HepG2 (cell line): ENCODE results near the gene PARP8. TPM values are rescaled to one million over a fixed set of nuclear protein-coding genes. Genes with fewer than 3 reads are reported as not detected.

Source experiments
- ATAC-seq: fragments of 200-7000 bp; cut with Tn5 transposase; 3 replicates; pipeline ENCODE4 v1.9.1; 2020; ENCODE audit warnings: mild to moderate bottlenecking, moderate library complexity
- BruUV-seq: library from RNA; stranded (reverse); fragments of 400-500 nt; replicated peaks from 2 replicates; lab custom pipeline; 2021; lab: Mats Ljungman, UMichigan
- CTCF ChIA-PET: fragments of 300-600 bp; formaldehyde crosslinking; extraction: SDS; loops from one replicate; lab custom pipeline; 2021; ENCODE audit warnings: low total read pairs, inconsistent platforms, low intra/inter-chr PET ratio; lab: Yijun Ruan, JAX
- POLR2A ChIA-PET: fragments of 350-600 bp; sonication (Branson Sonifier 250); formaldehyde crosslinking; loops from one replicate; lab custom pipeline; 2020; ENCODE audit warnings: antibody characterized with exemption, inconsistent platforms; lab: Yijun Ruan, JAX
- DNase-seq: peaks from one replicate; pipeline ENCODE4 v3.0.0-alpha.2; 2015; ENCODE audit warnings: low spot score
- FAIRE-seq: peaks from 3 replicates; lab custom pipeline; 2011; peaks lifted over from hg19 to GRCh38; lab: Jason Lieb, UNC
- H2AFZ ChIP-seq: one replicate; pipeline ENCODE4 v1.6.1; 2011; ENCODE audit warnings: low read length, inconsistent platforms
- H3K27ac ChIP-seq: fragments of 300-600 bp; 3 replicates; pipeline ENCODE4 v1.8.0; 2011; ENCODE audit warnings: mixed run types, mild to moderate bottlenecking, mixed read lengths, low read length, inconsistent platforms; ENCODE audit not compliant: insufficient read depth; ENCODE audit errors: extremely low read length
- H3K27me3 ChIP-seq, 2 experiments: fragments of 200-600 bp in 1 of 2; 2 replicates in 1 of 2; 3 replicates in 1 of 2; pipeline versions ENCODE4 v1.6.0 to v1.8.0; 2011; ENCODE audit warnings: low read length in 2 of 2, mild to moderate bottlenecking in 2 of 2, moderate library complexity in 2 of 2, inconsistent platforms in 1 of 2; ENCODE audit not compliant: insufficient read depth in 2 of 2, control insufficient read depth in 1 of 2
- H3K36me3 ChIP-seq, 2 experiments: fragments of 200-600 bp in 1 of 2; replicated peaks in 1 of 2; 2 replicates in 1 of 2; 3 replicates in 1 of 2; pipeline versions ENCODE4 v1.5.1 to v1.8.0; 2011; ENCODE audit warnings: low read length in 2 of 2, inconsistent platforms in 1 of 2; ENCODE audit not compliant: insufficient read depth in 2 of 2, control insufficient read depth in 1 of 2
- H3K4me1 ChIP-seq: 2 replicates; pipeline ENCODE4 v1.5.1; 2012; ENCODE audit warnings: low read length, inconsistent platforms; ENCODE audit not compliant: insufficient read depth
- H3K4me2 ChIP-seq: 2 replicates; pipeline ENCODE4 v1.6.0; 2011; ENCODE audit warnings: low read depth, low read length, inconsistent platforms
- H3K4me3 ChIP-seq, 3 experiments: fragments of 200-600 bp in 1 of 3; sonication (generic), shearing (Covaris generic) in 1 of 3; replicated peaks in 1 of 3; 2 replicates each; pipeline ENCODE4 v1.5.1; 2011 to 2016; ENCODE audit warnings: low read length in 3 of 3, inconsistent platforms in 2 of 3, low read depth in 2 of 3, mild to moderate bottlenecking in 2 of 3, control low read depth in 1 of 3, mixed read lengths in 1 of 3; ENCODE audit not compliant: insufficient read depth in 1 of 3
- H3K79me2 ChIP-seq: one replicate; pipeline ENCODE4 v1.6.1; 2011; ENCODE audit warnings: low read length, inconsistent platforms; ENCODE audit not compliant: insufficient read depth
- H3K9ac ChIP-seq: 2 replicates; pipeline ENCODE4 v1.6.0; 2011; ENCODE audit warnings: mild to moderate bottlenecking, low read depth, low read length, inconsistent platforms; ENCODE audit not compliant: insufficient read depth
- H3K9me3 ChIP-seq: 2 replicates; pipeline ENCODE4 v1.5.1; 2012; ENCODE audit warnings: mild to moderate bottlenecking, low read length
- H4K20me1 ChIP-seq: 2 replicates; pipeline ENCODE4 v1.6.0; 2011; ENCODE audit warnings: inconsistent platforms, mild to moderate bottlenecking, low read length, moderate library complexity; ENCODE audit not compliant: insufficient read depth
- DR1 ChIP-seq: sonication (generic); formaldehyde crosslinking; IDR thresholded peaks from 2 replicates; pipeline ENCODE4 v1.8.0; 2021; ENCODE audit warnings: mild to moderate bottlenecking, missing genetic modification reagents, inconsistent platforms
- GLI4 ChIP-seq: sonication (generic); formaldehyde crosslinking; IDR thresholded peaks from 2 replicates; pipeline ENCODE4 v1.5.1; 2020; ENCODE audit warnings: missing genetic modification reagents, mild to moderate bottlenecking, moderate library complexity, borderline replicate concordance
- LCORL ChIP-seq, 2 experiments: fragments of 450-650 bp in 1 of 2; sonication (generic) in 1 of 2; formaldehyde crosslinking in 1 of 2; IDR thresholded peaks; 2 replicates each; pipeline versions ENCODE4 v1.5.0 to v1.6.1; 2017 to 2020; ENCODE audit warnings: antibody characterized with exemption in 1 of 2, missing genetic modification reagents in 1 of 2
- NR3C1 ChIP-seq: sonication (generic); formaldehyde crosslinking; IDR thresholded peaks from 2 replicates; pipeline ENCODE4 v1.4.0; 2020; ENCODE audit warnings: missing genetic modification reagents
- SMC3 ChIP-seq: IDR thresholded peaks from 2 replicates; pipeline ENCODE4 v1.6.1; 2011; ENCODE audit warnings: low read length, improper control_type of control experiment
- ZFP36 ChIP-seq: fragments of 150-350 bp; IDR thresholded peaks from 2 replicates; pipeline ENCODE4 v1.6.1; 2018; ENCODE audit warnings: borderline replicate concordance, low read length, low read depth; ENCODE audit not compliant: partially characterized antibody
- ZNF20 ChIP-seq: sonication (generic); formaldehyde crosslinking; IDR thresholded peaks from 2 replicates; pipeline ENCODE4 v1.4.0; 2020; ENCODE audit warnings: mild to moderate bottlenecking, moderate library complexity, missing genetic modification reagents
- ZNF33B ChIP-seq: sonication (generic); formaldehyde crosslinking; IDR thresholded peaks from 2 replicates; pipeline ENCODE4 v1.5.1; 2020; ENCODE audit warnings: mild to moderate bottlenecking, missing genetic modification reagents
- ZNF367 ChIP-seq: sonication (generic); formaldehyde crosslinking; IDR thresholded peaks from 2 replicates; pipeline ENCODE4 v1.4.0; 2020; ENCODE audit warnings: missing genetic modification reagents, borderline replicate concordance
- ZNF451 ChIP-seq: sonication (generic); formaldehyde crosslinking; IDR thresholded peaks from 2 replicates; pipeline ENCODE4 v1.5.0; 2020; ENCODE audit warnings: mild to moderate bottlenecking, missing genetic modification reagents
- ZNF672 ChIP-seq: sonication (generic); formaldehyde crosslinking; IDR thresholded peaks from 2 replicates; pipeline ENCODE4 v1.8.1; 2022; ENCODE audit warnings: missing genetic modification reagents
- WGBS: methylation state at CpG from one replicate; pipeline ENCODE4 v1.1.6; 2017; ENCODE audit warnings: low lambda C conversion rate; 5-methylcytosine and 5-hydroxymethylcytosine counted together
- in situ Hi-C: cut with HindIII; loops from 2 replicates; pipeline ENCODE4 v1.10.0; 2017; ENCODE audit warnings: low pct_unique_long_range_greater_than_20kb; ENCODE audit not compliant: extremely low pct_ligation_motif_present
- intact Hi-C: fragments of 100-400 bp; cut with micrococcal nuclease; formaldehyde crosslinking; loops from one replicate; pipeline ENCODE4 v1.10.0; 2022; ENCODE audit not compliant: unreplicated experiment
- polyA plus RNA-seq, 8 experiments: library from polyadenylated mRNA; depleted of rRNA in 3 of 8; stranded (reverse) in 7 of 8; unstranded in 1 of 8; fragments of >200 nt; fragmentation: Illumina TruSeq in 4 of 8; extraction: Trizol in 4 of 8; gene quantifications; 2 replicates each; pipeline versions ENCODE4 v1.2.1 to v1.2.3, GENCODE V29; 2011 to 2016; ENCODE audit warnings: low read depth in 4 of 8, missing spikeins in 1 of 8, mixed read lengths in 1 of 8; ENCODE audit not compliant: insufficient read depth in 1 of 8
- total RNA-seq, 5 experiments: library from RNA; depleted of rRNA; stranded (reverse); fragments of >200 nt; fragmentation: Illumina TruSeq; extraction: Trizol; gene quantifications; 2 replicates each; pipeline ENCODE4 v1.2.3, GENCODE V29; 2016; ENCODE audit warnings: low read depth in 1 of 5
- TF ChIP-seq, protein P1 (sequence below): IDR thresholded peaks from 2 replicates; pipeline ENCODE4 v1.6.1; 2016
- TF ChIP-seq, protein P2 (sequence below): sonication (generic); formaldehyde crosslinking; IDR thresholded peaks from 2 replicates; pipeline ENCODE4 v1.9.0; 2021; ENCODE audit warnings: mild to moderate bottlenecking, missing genetic modification reagents

Gene PARP8
- total and polyA plus RNA-seq, 2 of the 13 experiments (the other 11 are each of a cell fraction or from before 2014, with no cell fraction given) = 0.11 to 0.29 TPM

DNA sequence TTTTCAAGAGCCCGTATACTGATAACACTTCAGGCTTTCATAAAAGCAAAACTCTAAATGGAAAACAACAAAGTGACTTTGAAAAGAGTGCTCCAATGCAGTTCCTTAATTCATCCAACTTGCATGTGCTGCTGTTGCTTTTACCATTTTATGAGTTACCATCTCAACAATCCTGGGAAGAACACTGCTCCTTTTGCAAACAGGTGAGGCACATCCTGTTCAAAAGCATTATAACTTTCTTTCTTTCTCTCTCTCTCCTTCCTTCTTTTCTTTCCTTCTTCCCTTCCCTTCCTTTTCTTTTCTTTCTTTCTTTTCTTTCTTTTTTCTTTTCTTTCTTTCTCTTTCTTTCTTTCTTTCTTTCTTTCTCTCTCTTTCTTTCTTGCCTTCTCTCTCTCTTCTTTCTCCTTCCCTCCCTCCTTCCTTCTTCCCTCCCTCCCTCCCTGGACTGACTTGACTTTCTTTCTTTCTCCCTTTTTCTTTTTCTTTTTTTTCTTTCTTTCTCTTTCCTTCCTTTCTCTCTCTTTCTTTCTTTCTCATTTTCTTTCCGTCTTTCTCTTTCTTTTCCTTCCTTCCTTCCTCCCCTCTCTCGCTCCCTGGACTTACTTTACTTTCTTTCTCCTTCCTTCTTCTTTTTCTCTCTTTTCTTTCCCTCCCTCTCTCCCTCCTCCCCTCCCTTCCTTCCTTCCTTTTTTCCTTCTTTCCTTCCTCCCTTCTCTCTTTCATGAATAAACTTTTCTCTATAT, 11.2 kb upstream of the PARP8 start:
- DNase-seq (no peak), ATAC-seq (no peak), FAIRE-seq (no peak)
- Histone ChIP-seq H2AFZ (no peak overlapping the region), H3K4me2 (no peak overlapping the region), H3K4me1 (no peaks in the 10 kb centered on the region), H3K27me3 (no peaks in the 10 kb centered on the region), H3K4me3 (no peak overlapping the region), H3K27ac (no peak overlapping the region), H3K79me2 (no peaks in the 10 kb centered on the region), H3K9me3 (no peaks in the 10 kb centered on the region), H4K20me1 (no peaks in the 10 kb centered on the region), H3K9ac (no peak overlapping the region), H3K36me3 (no peaks in the 10 kb centered on the region)
- ChIA-PET POLR2A (no interaction called here), CTCF (no interaction called here)
- 7% methylated on average over 3 of the region's 3 CpGs for WGBS
- no peak for TF ChIP-seq NR3C1 (CRISPR knock-in tag)
- TF ChIP-seq LCORL (IDR thresholded peaks at IDR 0.05) = no peak
- TF ChIP-seq LCORL (CRISPR knock-in tag; IDR thresholded peaks at IDR 0.05) = no peak
- TF ChIP-seq ZNF367 = no peak
- no peak for TF ChIP-seq ZNF33B (CRISPR knock-in tag)
- no peak for TF ChIP-seq ZNF672 (CRISPR knock-in tag)
- no peak for TF ChIP-seq ZNF20 (CRISPR knock-in tag)
- TF ChIP-seq GLI4 = no peak
- in situ Hi-C loops (no loop called here), intact Hi-C loops (no loop called here)
- no TSS peak for BruUV-seq

DNA sequence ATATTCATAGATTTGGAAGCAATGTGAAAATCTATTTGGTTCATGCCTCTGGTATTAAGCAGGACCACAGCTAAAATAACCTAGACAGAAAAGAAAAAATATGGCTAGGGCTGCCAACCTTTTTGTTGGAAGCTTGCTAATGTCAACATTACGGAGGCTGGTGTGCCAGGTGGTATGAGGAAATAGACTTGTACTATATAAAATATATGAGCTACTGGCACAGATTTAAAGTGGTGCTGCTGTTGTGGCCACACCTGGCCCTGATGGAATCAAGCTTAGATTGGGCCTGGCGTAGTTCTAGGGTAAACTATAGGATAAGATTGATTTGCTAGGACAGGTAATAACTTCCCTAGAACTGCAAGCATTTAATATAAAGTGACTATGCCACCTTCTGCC, 10.6 kb upstream of the PARP8 start:
- in situ Hi-C loops = no loop called here
- Histone ChIP-seq H4K20me1 (no peaks in the 10 kb centered on the region), H3K27me3 (no peaks in the 10 kb centered on the region), H3K4me3 (no peak overlapping the region), H3K27ac (no peak overlapping the region), H2AFZ (no peak overlapping the region), H3K4me2 (no peak overlapping the region), H3K79me2 (no peaks in the 10 kb centered on the region), H3K4me1 (no peaks in the 10 kb centered on the region), H3K36me3 (no peaks in the 10 kb centered on the region), H3K9ac (no peak overlapping the region), H3K9me3 (no peaks in the 10 kb centered on the region)
- intact Hi-C loops = no loop called here
- no TSS peak for BruUV-seq
- ChIA-PET CTCF (no interaction called here), POLR2A (no interaction called here)
- TF ChIP-seq, protein P1, sequence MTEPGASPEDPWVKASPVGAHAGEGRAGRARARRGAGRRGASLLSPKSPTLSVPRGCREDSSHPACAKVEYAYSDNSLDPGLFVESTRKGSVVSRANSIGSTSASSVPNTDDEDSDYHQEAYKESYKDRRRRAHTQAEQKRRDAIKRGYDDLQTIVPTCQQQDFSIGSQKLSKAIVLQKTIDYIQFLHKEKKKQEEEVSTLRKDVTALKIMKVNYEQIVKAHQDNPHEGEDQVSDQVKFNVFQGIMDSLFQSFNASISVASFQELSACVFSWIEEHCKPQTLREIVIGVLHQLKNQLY (CRISPR knock-in tag) = no peak
- no peak for TF ChIP-seq SMC3
- TF ChIP-seq ZFP36 = no peak
- no peak for TF ChIP-seq ZNF451
- TF ChIP-seq, protein P2, sequence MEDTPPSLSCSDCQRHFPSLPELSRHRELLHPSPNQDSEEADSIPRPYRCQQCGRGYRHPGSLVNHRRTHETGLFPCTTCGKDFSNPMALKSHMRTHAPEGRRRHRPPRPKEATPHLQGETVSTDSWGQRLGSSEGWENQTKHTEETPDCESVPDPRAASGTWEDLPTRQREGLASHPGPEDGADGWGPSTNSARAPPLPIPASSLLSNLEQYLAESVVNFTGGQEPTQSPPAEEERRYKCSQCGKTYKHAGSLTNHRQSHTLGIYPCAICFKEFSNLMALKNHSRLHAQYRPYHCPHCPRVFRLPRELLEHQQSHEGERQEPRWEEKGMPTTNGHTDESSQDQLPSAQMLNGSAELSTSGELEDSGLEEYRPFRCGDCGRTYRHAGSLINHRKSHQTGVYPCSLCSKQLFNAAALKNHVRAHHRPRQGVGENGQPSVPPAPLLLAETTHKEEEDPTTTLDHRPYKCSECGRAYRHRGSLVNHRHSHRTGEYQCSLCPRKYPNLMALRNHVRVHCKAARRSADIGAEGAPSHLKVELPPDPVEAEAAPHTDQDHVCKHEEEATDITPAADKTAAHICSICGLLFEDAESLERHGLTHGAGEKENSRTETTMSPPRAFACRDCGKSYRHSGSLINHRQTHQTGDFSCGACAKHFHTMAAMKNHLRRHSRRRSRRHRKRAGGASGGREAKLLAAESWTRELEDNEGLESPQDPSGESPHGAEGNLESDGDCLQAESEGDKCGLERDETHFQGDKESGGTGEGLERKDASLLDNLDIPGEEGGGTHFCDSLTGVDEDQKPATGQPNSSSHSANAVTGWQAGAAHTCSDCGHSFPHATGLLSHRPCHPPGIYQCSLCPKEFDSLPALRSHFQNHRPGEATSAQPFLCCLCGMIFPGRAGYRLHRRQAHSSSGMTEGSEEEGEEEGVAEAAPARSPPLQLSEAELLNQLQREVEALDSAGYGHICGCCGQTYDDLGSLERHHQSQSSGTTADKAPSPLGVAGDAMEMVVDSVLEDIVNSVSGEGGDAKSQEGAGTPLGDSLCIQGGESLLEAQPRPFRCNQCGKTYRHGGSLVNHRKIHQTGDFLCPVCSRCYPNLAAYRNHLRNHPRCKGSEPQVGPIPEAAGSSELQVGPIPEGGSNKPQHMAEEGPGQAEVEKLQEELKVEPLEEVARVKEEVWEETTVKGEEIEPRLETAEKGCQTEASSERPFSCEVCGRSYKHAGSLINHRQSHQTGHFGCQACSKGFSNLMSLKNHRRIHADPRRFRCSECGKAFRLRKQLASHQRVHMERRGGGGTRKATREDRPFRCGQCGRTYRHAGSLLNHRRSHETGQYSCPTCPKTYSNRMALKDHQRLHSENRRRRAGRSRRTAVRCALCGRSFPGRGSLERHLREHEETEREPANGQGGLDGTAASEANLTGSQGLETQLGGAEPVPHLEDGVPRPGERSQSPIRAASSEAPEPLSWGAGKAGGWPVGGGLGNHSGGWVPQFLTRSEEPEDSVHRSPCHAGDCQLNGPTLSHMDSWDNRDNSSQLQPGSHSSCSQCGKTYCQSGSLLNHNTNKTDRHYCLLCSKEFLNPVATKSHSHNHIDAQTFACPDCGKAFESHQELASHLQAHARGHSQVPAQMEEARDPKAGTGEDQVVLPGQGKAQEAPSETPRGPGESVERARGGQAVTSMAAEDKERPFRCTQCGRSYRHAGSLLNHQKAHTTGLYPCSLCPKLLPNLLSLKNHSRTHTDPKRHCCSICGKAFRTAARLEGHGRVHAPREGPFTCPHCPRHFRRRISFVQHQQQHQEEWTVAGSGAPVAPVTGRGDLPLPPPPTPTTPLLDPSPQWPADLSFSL (CRISPR knock-in tag) = no peak
- no peak for TF ChIP-seq DR1 (CRISPR knock-in tag)
- FAIRE-seq = no peak
- ATAC-seq = no peak
- DNase-seq = no peak
- 24% methylated on average over 2 of the region's 2 CpGs for WGBS
